GM12878 (cell line): ENCODE results near the gene RMDN3. TPM values are rescaled to one million over a fixed set of nuclear protein-coding genes. Genes with fewer than 3 reads are reported as not detected.

Experiments used
- BACH1 ChIP-seq: fragments of 450-650 bp; IDR thresholded peaks from 2 replicates; pipeline ENCODE4 v1.6.1; 2017; ENCODE audit warnings: mild to moderate bottlenecking, borderline replicate concordance
- ETV6 ChIP-seq, 2 experiments: fragments of 450-650 bp in 1 of 2; IDR thresholded peaks in 1 of 2; conservative IDR thresholded peaks in 1 of 2; 2 replicates each; pipeline ENCODE4 v1.6.1; 2014; ENCODE audit warnings: antibody characterized with exemption in 1 of 2, borderline replicate concordance in 1 of 2, low read depth in 1 of 2, mild to moderate bottlenecking in 1 of 2, moderate library complexity in 1 of 2
- FOS ChIP-seq: IDR thresholded peaks from 3 replicates; pipeline ENCODE4 v1.6.1; 2011; ENCODE audit warnings: borderline replicate concordance; ENCODE audit not compliant: insufficient read length; ENCODE audit errors: extremely low read depth
- FOXK2 ChIP-seq: fragments of 450-650 bp; IDR thresholded peaks from 2 replicates; pipeline ENCODE4 v1.6.1; 2017; ENCODE audit warnings: mild to moderate bottlenecking, moderate library complexity
- GABPA ChIP-seq: IDR thresholded peaks from 2 replicates; pipeline ENCODE4 v1.6.1; 2014; ENCODE audit warnings: antibody characterized with exemption, low read depth, mild to moderate bottlenecking, inconsistent platforms
- HDGF ChIP-seq: fragments of 450-650 bp; IDR thresholded peaks from 2 replicates; pipeline ENCODE4 v1.6.1; 2016; ENCODE audit warnings: antibody characterized with exemption
- MEF2B ChIP-seq: fragments of 450-650 bp; IDR thresholded peaks from 2 replicates; pipeline ENCODE4 v1.6.1; 2018; ENCODE audit warnings: mild to moderate bottlenecking, moderate library complexity; ENCODE audit not compliant: partially characterized antibody, poor library complexity, severe bottlenecking
- PBX3 ChIP-seq: IDR thresholded peaks from 2 replicates; pipeline ENCODE4 v1.6.1; 2011; ENCODE audit warnings: mild to moderate bottlenecking, low read depth, low read length, moderate library complexity; ENCODE audit not compliant: insufficient replicate concordance
- PKNOX1 ChIP-seq: fragments of 450-650 bp; IDR thresholded peaks from 2 replicates; pipeline ENCODE4 v1.6.1; 2016; ENCODE audit warnings: mild to moderate bottlenecking
- RAD21 ChIP-seq: IDR thresholded peaks from 2 replicates; pipeline ENCODE4 v1.6.1; 2011; ENCODE audit warnings: mild to moderate bottlenecking, low read depth, low read length, moderate library complexity; ENCODE audit not compliant: insufficient read depth
- RBBP5 ChIP-seq: fragments of 200-600 bp; sonication (generic); conservative IDR thresholded peaks from 2 replicates; pipeline ENCODE4 v1.6.1; 2016
- SMC3 ChIP-seq: IDR thresholded peaks from 2 replicates; pipeline ENCODE4 v1.6.1; 2011; ENCODE audit warnings: low read length, improper control_type of control experiment, borderline replicate concordance
- SPI1 ChIP-seq: IDR thresholded peaks from 2 replicates; pipeline ENCODE4 v1.6.1; 2011; ENCODE audit warnings: low read depth, mild to moderate bottlenecking, low read length, moderate library complexity, borderline replicate concordance; ENCODE audit not compliant: insufficient read depth
- TAF1 ChIP-seq: IDR thresholded peaks from 2 replicates; pipeline ENCODE4 v1.6.1; 2011; ENCODE audit warnings: mild to moderate bottlenecking, low read depth, low read length, borderline replicate concordance
- TCF3 ChIP-seq: IDR thresholded peaks from 2 replicates; pipeline ENCODE4 v1.6.1; 2012; ENCODE audit warnings: low read depth, mild to moderate bottlenecking, low read length, borderline replicate concordance; ENCODE audit not compliant: insufficient read depth
- ZZZ3 ChIP-seq: IDR thresholded peaks from 2 replicates; pipeline ENCODE4 v1.6.1; 2011; ENCODE audit warnings: low read depth; ENCODE audit not compliant: control insufficient read depth, insufficient read length
- polyA plus RNA-seq, 11 experiments: library from polyadenylated mRNA; depleted of rRNA in 4 of 11; unstranded in 6 of 11; stranded (reverse) in 5 of 11; fragments of >200 nt; fragmentation: Nextera tagmentation in 4 of 11; fragmentation: Illumina TruSeq in 1 of 11; extraction: Ambion mirVana in 4 of 11; extraction: Trizol in 1 of 11; gene quantifications; 1 replicate in 1 of 11; 2 replicates in 10 of 11; pipeline versions ENCODE4 v1.2.1 to v1.2.3, GENCODE V29; 2011 to 2016; ENCODE audit warnings: inconsistent platforms in 2 of 11, missing spikeins in 2 of 11, low read depth in 1 of 11
- total RNA-seq, 4 experiments: library from RNA; depleted of rRNA in 3 of 4; stranded (reverse); fragments of >200 nt in 3 of 4; fragmentation: Illumina TruSeq in 1 of 4; extraction: Trizol in 1 of 4; gene quantifications; 2 replicates each; pipeline versions ENCODE4 v1.2.1 to v1.2.3, GENCODE V29; 2013 to 2021
- TF ChIP-seq, protein P1 (sequence below): IDR thresholded peaks from 2 replicates; pipeline ENCODE4 v1.6.1; 2012; ENCODE audit warnings: low read depth, low read length, improper control_type of control experiment

The RMDN3 gene
- total and polyA plus RNA-seq, 10 of the 15 experiments (the other 5 are each of a cell fraction or from before 2014, with no cell fraction given): 5.7 to 44.4 (median 20.3) TPM

DNA sequence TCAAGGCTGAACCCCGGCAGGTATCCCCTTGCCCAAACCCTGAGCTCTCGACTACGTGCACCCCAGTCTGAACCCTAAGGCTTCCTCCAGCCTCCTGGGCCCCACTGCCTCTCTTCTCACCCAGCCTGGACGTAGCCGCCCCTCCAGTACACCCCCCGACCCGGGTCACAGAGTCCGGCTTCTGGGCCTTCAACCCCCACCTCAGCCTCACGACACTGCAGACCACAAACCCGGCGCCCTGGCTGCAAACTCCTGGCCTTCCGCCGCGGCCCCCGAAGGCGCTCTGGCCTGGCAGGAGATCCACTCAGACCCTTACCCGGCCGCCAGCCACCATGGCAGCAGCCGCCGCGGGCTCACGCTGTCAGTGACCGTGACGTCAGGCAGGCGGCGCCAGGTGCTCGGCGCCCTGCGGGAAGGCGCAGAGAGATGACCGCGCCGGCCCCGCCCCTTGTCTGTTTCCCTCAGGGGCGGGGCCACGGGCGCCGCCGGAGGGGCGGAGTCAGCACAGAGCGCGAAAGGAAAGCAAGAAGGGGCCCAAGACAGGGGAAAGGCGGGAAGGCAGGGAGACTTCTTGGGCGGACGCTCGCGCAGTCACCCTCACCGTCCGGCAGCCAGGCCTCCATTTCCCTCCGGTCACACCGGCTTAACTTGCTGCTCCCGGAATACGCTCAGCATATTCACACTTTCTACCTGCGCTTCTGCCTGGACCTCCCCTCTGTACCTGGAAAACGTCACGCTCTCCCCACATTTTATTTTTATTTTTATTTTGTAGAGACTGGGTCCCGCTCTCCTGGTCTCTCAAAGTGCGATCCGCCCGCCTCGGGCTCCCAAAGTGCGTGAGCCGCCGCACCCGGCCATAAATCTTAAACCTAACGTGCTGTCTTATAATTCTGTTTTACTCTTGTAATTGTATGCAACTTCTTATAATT is at the start of gene RMDN3 (continued):
- no peak for TF ChIP-seq HDGF
- TF ChIP-seq ZZZ3: no peak
- peak; percentile 74 for TF ChIP-seq PKNOX1
- TF ChIP-seq RBBP5: no peak
- peak; percentile 3 for TF ChIP-seq PBX3
- TF ChIP-seq SPI1: no peak
- TF ChIP-seq TCF3: peak; percentile 79; the same call in 1 of the 2 replicates
- TF ChIP-seq, protein P1, sequence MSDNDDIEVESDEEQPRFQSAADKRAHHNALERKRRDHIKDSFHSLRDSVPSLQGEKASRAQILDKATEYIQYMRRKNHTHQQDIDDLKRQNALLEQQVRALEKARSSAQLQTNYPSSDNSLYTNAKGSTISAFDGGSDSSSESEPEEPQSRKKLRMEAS: no peak; the same call in 1 of the 2 replicates
- TF ChIP-seq FOS: no peak
- TF ChIP-seq SMC3: no peak; the same call in 1 of the 2 replicates
- no peak for TF ChIP-seq MEF2B
- no peak for TF ChIP-seq RAD21
- no peak; the same call in 1 of the 2 replicates for TF ChIP-seq FOXK2
- TF ChIP-seq BACH1: 0 out of 2 replicates have a peak, but pooled peaks have one; percentile 36
- TF ChIP-seq ETV6 (conservative IDR thresholded peaks at IDR 0.05 in 1 of 2, IDR thresholded peaks at IDR 0.05 in 1 of 2; ENCODE audit: borderline replicate concordance in 1 of 2, low read depth in 1 of 2): no peak
- TF ChIP-seq TAF1: peak; percentile 81
- no peak for TF ChIP-seq GABPA
